ENCODE results near the gene WWC1.

The WWC1 gene

DNA sequence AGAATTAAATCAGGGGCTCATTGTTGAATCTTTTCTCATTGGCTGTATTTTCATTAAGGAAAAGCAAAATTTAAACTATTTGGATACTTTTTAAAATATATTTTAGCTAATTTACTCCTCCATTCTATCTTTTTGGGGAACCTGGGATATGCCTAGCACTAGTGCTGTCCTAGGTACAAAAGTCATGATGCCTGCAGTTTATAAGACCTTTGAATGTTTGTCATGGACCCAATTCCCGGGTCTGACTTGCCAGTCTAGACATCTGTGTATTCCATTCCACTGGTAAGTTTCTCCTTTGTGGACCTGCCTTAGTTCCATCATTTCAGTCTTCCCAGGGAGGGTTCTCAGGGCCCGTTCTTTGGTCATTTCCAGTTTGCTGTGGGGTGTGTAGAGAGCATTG lies 63.0 kb downstream of the WWC1 start:
- DNase-seq (ENCODE audit: low read depth): no peak
- H3K4me3 ChIP-seq (ENCODE audit: low read depth, low read length): no peak overlapping the region

DNA sequence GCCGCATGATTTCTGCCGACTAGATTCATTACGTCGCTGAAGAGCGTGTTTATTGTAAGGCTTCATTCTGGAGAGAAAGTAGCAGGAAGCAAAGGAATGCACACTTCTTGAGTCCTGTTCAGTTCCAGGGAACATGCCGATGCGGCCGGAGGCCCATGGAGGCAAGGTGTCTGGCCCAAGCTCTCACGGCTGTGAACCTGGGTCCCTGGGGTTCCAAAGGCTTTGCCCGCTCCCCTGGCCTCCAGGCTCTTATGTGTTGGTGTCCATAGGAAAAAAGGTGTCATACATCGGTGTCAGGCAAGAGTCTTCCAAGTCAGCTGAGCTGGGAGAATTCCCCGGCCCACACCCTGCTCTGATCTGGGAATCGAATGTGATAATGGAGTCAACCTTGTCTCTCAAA lies 64.7 kb downstream of the WWC1 start:
- no peak for DNase-seq (ENCODE audit: low read depth)
- no peak overlapping the region for H3K4me3 ChIP-seq (ENCODE audit: low read depth, low read length)

DNA sequence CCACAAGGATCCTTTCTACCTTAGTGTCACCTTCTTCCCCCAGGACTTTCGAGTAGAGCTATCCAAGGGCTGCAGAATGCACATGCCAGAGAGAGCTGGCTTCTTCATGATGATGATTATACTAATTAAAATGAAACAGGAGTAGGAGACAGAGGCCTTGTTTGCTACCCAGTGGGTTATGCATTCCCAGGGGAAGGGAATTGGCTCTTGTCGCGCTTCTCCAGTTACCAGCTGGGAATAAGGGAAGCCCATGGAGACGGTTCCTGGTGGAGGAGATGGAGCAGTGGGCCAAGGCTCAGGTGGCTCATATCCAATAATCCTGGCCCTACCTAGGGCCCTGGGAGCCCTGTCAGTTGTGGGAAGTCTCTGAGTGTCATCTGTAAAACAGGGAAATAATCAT lies 65.1 kb downstream of the WWC1 start:
- H3K4me3 ChIP-seq (ENCODE audit: low read depth, low read length): no peak overlapping the region
- DNase-seq (ENCODE audit: low read depth): no peak

DNA sequence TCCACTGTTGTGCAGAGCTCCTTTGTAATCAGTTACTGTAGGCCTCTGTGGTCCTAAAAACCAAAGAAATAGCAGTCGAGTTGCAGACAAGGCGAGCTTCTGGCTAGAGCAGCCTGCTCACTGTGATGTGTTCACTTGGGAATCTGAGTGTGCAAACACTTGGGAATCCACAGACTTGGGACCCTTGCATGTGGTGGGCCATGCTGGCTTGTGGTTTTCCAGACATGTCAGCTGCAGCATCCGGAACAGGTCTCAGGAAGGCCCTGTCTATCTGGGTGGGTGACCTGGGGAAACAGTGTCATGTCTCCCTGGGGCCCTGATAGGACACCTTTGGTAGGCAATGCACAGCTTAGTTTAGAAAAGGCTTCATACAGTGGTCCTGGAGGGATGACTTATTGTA lies 66.4 kb downstream of the WWC1 start:
- DNase-seq (ENCODE audit: low read depth): no peak

DNA sequence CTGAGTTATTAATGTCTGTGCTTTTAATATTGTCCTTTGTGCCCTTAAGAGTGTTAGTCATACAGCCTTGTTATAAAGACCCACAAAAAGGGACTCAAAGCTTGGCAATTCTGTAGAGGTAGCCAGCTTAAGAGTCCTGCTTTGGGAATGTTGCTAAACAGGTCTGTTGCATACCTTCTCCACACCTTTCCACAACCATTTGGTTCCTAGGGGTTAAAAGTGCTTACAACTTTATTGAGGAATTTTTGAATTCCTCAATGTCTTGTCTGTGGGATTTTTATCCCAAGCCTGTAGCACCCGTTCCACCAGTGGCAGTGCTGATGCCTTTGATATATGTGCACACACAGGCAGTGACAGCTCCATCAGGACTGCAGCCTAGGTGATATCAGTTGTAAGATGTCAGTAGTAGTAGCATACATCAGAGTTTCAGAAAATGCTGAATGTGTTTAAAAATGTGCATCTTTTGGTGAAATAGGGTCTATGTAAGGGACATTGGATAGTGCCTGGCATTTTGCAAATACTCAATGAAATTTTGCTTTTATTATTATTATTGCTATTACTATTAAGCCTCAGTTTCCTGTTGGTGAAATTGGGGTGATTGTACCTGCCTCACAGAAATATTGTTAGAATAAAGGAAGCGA lies 68.5 kb downstream of the WWC1 start:
- DNase-seq (ENCODE audit: low read depth): no peak
- no peak overlapping the region for H3K4me3 ChIP-seq (ENCODE audit: low read depth, low read length)

More for the DNA sequence above, 66.4 kb downstream of the WWC1 start:
- no peak overlapping the region for H3K4me3 ChIP-seq (ENCODE audit: low read depth, low read length)

DNA sequence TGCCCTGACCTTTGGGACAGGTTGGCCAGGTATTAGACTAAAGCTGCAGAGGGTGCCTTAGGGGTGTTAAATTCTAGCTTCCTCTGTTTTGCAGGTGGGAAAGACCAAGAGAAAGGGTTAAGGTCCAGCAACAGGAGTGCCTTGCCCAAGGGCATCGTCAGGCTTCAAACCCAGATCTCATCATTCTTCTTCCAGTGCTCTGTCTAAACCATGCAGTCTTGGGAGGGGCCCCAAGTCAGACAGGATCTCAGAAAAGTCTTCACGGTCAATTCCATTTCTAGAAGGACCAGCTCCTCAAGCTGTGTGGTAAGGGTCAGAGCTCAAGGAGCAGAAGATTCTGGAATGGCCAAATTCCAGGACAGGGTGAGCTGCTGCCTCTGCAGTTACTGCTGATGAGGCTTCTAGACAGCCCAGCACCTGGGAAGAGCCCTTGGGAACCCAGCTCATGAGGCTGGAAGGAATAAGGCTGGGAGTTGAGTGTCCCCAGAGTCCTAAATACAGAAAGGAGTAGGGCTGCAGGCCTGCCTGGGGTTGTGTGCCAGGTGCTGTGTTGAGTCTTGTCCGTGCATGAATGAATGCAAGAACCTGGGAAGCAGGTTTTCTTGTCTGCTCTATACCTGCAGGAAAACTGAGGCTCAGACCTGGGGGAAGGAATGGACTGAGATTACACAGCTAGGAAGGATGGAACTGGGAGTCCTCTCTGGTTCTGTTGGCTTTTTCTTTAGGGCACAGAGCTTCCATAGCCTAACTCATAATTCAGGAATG lies 69.3 kb downstream of the WWC1 start:
- DNase-seq (ENCODE audit: low read depth): no peak
- H3K4me3 ChIP-seq (ENCODE audit: low read depth, low read length): no peak overlapping the region

DNA sequence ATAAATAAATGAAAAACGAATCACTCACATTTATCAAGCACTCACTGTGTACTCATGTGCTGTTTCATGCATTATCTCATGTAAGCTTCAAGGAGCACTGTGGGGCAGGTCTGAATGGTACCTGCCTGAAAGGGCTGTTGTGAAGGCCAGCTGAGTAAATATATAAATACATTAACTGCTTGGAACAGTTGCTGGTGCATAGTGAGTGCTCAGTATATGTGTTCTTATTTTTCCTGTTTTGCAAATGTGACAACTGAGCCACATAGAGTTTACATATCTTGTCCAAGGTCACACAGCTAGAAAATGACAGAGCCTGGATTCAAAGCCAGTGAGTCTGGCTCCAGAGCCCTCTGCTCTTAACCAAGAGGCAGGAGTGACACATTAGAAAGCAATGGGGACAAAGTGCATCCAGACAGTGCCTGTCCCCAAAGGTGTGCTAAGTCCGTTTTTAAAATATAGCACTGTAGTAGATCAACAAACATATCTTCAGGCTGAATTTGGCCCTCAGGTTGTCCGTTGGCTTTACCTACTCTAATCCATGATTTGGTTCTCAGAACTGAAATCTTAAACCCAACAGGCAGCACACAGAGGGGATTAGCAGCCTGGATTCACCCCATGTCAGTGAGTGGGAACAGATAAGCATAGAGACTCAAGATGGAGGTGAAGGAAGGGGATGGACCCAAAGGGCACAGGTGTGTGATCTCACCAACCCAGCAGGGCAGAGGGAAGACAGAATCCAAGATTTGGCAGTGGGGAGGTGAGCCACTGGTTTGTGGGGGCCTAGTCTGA lies 70.8 kb downstream of the WWC1 start:
- DNase-seq (ENCODE audit: low read depth): no peak
- H3K4me3 ChIP-seq (ENCODE audit: low read depth, low read length): no peak overlapping the region

DNA sequence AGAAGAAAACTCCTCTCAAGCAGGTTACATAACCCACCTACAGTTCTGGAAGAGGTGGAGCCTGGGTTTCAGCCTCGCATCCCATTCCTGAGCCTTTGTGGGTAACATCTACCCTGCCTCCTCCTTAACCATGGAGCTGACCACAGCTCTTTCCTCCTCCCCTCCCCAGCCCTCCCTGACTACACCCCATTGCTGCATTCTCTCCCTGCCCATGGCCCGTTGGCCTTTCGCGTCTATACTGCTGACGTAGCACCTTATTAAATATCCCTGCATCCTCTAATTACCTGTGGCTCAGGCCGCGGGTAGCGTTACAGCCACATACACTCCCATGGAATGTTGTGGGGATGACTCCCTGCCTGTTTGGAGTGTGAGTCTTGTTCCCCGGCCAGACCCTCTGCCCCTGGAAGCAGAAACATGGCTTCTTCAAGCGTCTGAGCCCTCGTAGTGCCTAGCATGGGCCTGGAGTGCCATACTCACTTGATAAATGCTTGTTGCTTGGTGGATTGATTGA lies 72.8 kb downstream of the WWC1 start:
- peak; percentile 47 for DNase-seq (ENCODE audit: low read depth)
- H3K4me3 ChIP-seq (ENCODE audit: low read depth, low read length): no peak overlapping the region

DNA sequence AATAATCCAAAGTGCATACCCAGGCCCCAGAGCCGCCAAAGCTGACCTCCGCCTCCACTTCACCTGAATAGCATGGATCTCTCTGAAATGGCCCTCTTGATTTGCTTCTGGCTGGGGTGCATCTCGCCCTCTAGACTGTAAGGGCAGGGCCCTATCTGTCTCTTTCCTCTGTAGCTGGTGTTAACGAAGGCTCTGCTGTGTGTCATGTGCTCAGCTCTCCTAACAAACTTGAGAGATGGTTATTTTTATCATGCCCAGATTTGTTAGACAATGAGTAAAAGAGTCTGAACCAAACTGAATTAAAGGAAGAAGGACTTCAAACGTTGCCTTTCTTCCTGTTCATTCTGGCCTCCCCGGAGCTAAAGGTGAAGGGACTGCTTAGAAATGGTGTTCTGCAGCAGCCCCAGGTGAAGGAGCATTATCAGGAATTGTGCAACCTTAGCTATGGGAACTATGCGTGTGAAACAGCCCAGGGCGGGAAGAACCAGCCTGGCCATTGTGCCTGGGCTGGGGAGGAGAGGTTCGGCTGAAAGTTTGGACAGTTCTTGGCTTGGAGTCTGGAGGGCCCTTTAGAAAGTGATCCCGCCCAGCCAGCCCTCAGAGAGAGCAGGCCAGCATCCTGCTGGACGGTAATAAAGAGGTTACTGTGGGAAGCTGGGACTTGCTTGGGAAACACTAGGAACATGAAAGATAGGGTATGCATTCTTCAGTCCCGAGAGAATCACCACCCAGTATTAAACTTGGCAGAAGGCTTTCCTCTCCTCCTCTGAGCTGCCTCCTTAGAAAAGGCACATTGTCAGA lies 73.5 kb downstream of the WWC1 start:
- peak; percentile 38 for DNase-seq (ENCODE audit: low read depth)
- H3K4me3 ChIP-seq (ENCODE audit: low read depth, low read length): no peak overlapping the region

DNA sequence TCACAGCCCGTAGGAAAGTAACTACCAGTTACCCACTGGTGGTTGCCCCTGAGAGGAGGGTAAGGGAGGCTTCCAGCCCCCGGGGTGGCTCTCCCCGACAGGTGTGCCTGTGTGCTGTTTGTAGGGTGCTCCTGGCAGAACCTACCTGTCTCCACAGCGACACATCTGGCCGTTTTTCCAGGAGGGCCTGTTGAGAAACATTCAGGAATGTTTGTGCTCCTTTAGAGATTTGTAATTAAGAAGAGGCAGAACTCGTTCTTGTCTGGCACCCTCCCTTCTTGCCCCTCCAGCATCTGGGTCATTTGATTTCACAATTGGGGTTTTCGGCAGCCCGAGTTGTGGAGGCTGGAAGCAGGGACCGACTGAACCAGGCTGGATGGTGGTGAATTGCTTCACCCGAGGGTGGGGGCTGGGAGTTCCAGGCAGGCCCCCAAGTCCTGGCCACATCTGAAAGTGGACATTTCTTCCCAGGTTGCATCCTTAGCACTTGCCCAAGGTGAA lies 74.2 kb downstream of the WWC1 start:
- peak; percentile 75 for DNase-seq (ENCODE audit: low read depth)

DNA sequence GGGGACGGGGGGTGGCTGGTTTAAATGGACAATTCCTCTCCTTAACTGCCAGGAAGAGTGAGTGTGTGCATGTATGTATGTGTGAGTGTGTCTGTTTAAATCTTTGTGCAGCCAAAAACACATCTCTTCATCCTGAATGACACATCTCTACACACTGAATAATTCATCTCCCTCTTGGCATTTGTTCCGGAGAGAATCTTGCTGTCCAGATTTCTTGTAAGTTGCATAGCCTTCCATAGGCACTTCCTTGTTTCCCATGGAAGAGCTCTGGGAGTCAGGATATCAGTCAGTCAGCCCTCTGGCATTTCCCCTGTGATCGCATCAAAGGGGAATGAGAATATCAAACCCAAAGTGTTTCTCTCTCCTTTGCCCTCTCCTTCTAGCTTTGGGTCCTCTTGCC lies 74.7 kb downstream of the WWC1 start:
- H3K4me3 ChIP-seq (ENCODE audit: low read depth, low read length): no peak overlapping the region
- DNase-seq (ENCODE audit: low read depth): peak; percentile 90

More for the DNA sequence above, 74.2 kb downstream of the WWC1 start:
- H3K4me3 ChIP-seq (ENCODE audit: low read depth, low read length): no peak overlapping the region

DNA sequence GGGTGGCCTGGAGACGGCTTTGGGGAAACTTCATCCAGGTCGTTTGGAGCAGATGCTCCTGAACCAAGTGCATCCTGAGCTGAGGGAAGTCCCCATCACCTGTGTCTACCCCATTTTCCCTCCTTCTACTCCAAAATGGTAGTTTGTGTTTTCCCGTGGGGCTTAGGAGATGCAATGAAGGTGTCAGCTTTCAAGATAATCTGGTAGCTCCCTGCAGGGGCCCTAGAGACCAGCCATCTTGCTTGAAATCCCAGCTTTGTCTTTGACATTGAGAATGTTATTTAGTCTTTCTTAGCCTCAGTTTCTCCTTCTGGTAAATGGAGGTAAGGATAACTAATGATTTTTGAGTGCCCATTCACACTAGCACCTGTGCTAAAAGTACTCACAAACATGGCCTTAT lies 77.4 kb downstream of the WWC1 start:
- DNase-seq (ENCODE audit: low read depth): no peak
- no peak overlapping the region for H3K4me3 ChIP-seq (ENCODE audit: low read depth, low read length)

DNA sequence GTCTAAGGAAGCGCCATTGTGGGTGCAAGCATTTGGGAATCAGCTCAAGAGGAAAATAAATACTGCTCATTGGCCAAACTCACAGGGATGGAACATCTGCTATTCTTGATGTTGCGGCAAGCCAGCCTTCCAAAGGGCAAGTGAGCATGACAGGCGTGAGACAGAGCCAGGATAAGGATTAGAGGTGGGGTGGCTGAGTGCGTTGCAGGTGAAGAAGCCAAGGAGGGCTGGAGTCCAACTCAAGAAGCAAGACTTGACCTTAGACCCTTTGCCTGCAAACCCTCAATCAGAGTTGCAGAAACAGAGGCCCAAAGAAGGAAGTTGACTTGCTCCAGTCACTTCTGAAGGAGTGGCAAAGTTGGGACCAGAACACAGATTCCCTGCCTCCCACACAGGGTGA lies 79.4 kb downstream of the WWC1 start:
- DNase-seq (ENCODE audit: low read depth): no peak

DNA sequence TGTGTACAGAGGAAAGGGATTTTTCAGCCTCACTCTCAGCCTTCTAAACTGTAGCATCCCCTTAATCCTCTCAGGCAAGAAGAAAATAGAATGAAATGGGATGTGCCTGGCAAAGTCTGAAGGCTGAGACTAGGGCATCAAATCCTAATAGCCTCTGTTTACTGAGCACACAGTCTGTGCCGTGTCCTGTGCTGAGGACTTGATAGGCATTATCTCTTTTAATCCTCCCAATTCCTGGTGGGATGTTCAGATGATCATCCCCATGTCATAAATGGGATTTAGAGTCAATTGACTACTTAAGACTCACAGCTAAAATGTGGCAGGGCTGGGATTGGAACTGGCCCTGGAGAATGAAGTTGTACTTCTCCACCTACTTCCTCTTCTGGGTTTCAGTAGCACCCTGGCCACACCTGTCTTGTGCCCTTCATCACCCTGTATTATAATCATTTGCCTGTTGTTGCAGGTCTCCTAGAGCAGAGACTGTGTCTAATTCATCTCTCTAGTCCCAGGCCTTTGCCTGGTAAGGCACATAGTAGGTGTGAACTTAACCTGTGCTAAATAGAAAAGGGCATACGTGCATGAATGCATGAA lies 81.0 kb downstream of the WWC1 start:
- H3K4me3 ChIP-seq (ENCODE audit: low read depth, low read length): no peak overlapping the region
- no peak for DNase-seq (ENCODE audit: low read depth)

More for the DNA sequence above, 79.4 kb downstream of the WWC1 start:
- no peak overlapping the region for H3K4me3 ChIP-seq (ENCODE audit: low read depth, low read length)

DNA sequence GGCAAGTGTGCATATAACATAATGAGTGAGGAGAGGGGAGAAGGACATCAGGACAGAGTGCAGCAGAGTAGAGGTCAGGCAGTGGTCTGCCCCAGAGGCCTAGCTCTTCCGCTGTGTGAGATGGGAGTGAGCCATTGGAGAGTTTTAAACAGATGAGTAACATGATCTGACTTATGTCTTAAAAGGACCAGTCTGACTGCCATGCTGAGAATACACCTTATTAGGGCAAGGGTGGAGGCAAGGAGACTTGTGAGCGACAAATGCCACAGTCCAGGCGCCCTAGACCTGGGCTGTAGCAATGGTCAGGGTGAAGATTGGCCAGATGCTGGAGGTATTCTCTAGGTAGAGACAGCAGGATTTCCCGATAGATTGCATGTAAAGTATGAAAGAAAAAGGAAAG lies 83.1 kb downstream of the WWC1 start:
- no peak for DNase-seq (ENCODE audit: low read depth)
- no peak overlapping the region for H3K4me3 ChIP-seq (ENCODE audit: low read depth, low read length)

DNA sequence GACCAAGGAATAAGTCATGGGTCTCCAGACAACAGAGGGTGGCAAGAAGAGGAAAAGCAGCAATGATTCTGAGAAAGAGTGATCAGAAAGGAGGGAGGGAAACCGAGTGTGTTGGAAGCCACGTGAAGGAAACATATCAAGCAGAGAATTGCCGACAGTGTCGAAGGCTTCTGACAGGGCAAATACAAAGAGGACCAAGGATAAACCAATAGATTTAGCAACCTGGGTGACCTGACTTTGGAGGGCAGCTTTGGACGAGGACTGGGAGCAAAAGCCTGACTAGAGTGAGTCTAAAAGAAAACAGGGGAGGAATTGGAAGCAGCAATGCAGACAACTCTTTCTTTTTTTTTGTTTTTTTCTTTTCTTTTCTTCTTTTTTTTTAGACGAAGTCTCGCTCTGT lies 83.8 kb downstream of the WWC1 start:
- no peak overlapping the region for H3K4me3 ChIP-seq (ENCODE audit: low read depth, low read length)
- DNase-seq (ENCODE audit: low read depth): no peak

DNA sequence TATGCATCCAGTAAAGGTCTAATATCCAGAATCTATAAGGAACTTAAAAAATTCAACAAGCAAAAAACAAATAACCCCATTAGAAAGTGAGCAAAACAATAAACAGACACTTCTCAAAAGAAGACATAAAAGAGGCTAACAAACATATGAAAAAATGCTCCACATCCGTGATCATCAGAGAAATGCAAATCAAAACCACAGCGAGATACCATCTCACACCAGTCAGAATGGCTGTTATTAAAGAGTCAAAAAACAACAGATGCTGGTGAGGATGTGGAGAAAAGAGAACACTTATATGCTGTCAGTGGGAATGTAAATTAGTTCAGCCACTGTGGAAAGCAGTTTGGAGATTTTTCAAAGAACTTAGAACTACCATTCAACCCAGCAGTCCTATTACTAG lies 86.1 kb downstream of the WWC1 start:
- DNase-seq (ENCODE audit: low read depth): no peak
- no peak overlapping the region for H3K4me3 ChIP-seq (ENCODE audit: low read depth, low read length)

DNA sequence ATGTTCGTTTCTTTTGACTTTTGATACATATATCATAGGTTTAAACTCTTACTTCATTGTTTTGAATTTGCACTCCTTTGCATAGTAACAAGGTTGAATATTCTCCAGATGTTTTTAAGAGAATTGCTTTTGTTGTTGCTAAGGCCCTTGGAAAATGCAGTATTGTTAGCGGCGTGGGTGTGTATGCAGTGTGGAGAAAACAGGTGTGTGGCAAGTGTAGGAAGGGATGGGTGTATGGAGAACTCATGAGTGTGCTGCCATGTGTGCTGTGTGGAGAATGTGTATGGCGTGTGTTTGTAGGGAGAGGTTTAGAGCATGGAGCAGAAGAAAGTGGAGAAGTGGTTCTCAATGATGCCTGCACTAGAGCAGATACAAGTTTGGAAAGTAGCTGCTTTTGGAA lies 87.3 kb downstream of the WWC1 start:
- no peak overlapping the region for H3K4me3 ChIP-seq (ENCODE audit: low read depth, low read length)
- DNase-seq (ENCODE audit: low read depth): no peak

DNA sequence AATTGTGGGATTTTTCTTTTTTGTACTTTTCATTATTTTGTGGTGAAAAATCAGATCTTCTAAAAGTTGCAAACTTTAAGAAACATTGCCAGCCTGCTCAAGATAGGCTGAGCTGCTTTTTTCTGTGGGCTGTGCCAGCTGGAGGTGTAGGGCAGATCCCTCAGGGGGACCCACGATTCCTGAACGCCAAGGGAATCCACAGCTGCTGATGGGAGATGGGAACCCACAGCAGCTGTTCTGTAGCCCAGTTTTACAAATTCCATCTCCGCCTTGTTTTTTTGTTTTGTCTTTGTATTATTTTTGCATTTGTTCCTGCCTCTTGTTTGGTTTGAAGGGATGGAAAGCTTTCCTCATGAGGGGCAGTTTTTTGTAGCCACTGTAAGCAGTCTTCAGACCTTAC lies 91.0 kb downstream of the WWC1 start:
- H3K4me3 ChIP-seq (ENCODE audit: low read depth, low read length): no peak overlapping the region
- no peak for DNase-seq (ENCODE audit: low read depth)
